HG02798 (cell line): Measurements from ENCODE around the gene NME7.

Source experiments
- ATAC-seq: cut with Tn5 transposase; IDR thresholded peaks from one replicate; pipeline ENCODE4 v1.9.1; 2021; ENCODE audit warnings: mild to moderate bottlenecking; ENCODE audit not compliant: unreplicated experiment, poor library complexity

The NME7 gene

DNA sequence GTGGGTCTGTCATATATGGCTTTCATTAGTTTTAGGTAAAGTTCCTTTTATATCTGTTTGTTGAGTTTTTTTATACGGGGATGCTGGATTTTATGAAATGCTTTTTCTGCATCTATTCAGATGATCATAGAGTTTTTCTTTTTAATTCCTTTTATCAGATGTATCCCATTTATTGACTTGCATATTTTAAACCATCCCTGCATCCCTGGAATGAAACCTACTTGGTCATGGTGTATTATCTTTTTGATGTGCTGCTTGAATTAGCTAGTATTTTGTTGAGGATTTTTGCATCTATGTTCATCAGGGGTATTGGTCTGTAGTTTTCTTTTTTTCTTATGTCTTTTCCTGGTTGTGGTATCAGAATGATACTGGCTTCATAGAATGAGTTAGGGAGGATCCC lies 118.0 kb downstream of the NME7 start:
- no peak for ATAC-seq

DNA sequence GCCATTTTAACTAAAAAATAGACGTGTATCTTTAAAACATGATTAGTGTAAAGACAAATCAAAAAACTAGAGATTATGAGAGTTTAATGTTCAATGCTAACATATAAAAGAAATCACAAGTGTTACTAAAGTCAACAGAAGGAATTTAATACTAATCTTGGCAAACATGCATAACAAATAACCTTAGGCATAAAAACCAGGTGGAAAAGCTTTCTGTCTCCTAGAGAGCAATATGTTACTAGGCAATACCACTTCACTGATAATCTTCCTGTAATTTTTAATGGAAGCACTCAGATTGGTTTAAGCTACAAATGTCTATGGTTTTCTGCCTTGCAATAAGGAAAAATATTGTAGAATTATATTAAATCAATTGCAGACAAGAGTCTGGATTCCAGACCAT lies 121.9 kb downstream of the NME7 start:
- ATAC-seq, result no peak

- no peak for ATAC-seq
Observed at GRCh38 chr1:169240449-169241232, 127.0 kb downstream of the NME7 start.

- ATAC-seq, result no peak
Observed at GRCh38 chr1:169236880-169237279, 130.7 kb downstream of the NME7 start.

DNA sequence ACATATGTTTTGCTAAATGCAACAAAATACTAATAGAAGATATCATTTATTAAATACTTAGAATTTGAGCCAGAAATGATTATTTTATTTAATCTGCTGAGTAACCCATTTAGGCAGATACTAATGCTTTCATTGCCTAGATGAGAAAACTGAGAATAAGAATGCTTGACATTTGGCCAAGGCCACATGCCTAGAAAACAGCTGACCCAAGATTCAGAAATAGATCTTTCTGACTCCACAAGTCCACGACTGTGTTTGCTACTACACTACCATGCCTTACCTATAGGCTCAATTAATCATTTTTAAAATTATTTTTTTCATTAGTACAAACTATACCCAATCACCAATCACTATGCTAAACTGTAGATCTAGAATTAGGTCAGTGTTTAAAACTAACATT lies 131.5 kb downstream of the NME7 start:
- no peak for ATAC-seq

GRCh38 chr1:169235568-169235967 lies 132.0 kb downstream of the NME7 start:
- no peak for ATAC-seq

- no peak for ATAC-seq
Observed at GRCh38 chr1:169234780-169235179, 132.8 kb downstream of the NME7 start.

DNA sequence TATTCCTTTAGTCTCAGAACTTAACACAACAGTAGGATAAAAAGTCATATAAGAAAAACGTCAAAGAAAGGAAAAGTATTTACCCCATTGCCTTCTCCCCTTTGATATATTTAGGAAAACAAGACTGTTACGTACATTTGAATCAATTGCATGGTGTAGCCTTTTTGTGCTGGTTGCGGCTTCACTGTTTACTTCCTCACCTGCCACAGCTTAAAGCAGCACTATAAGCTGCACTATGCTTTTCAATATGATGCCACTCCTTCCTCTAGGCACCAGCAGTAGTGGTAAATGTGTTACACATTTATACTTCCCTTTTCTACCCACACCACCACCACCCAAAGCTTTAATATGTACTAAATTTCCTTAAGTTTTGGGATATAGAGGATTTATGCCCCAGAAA lies 150.0 kb downstream of the NME7 start:
- ATAC-seq, result no peak

GRCh38 chr1:169214598-169214997 lies 153.0 kb downstream of the NME7 start:
- no peak for ATAC-seq

DNA sequence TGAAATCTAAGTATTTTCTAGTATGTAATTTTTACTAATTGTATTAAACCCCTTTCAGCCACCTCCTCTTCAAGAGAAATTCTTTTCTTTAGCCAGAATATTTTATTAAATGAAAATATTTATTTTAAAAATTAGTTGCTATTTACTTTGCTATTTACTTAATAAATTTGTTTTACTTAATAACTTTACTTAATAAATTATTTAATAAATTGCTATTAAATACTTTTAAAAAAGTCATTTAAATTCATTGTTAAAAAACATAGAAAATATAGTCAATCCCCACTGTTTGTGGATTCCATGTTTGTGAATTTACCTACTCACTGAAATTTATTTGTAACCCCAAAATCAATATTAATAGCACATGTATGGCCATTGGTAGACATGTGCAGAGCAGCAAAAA lies 155.5 kb downstream of the NME7 start:
- ATAC-seq, result no peak

DNA sequence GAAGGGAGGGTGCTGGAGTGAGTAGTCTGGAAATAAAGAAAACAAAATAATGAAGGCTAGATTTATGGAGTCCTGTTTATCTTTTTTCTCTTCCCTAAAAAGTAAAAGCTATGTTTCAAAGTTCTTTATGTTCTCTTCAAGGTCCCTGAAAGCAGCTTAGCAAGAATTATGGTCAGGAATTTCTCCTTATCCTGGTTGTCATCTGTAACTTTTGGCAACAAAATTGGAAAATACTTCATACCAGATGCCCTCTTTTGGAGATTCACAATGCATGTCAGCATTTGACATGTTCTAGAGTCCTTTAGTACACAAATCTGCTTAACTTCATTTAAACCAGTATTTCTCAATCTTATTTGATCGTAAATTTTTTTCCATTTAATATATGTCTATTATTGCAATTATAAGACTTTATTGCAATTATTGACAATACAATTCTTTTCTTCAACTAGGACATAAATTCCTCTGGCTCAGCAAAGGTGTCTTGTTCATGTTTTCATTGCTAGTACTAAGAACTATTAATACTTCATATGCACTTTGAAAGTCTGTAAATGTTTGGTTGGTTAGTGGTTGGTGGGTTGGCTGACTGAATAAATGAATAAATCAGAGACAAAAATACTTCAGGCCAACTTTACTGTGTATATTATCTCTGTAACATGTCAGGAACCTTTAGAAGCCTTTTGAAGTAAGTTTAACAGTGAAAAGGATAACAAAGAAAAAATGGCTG lies 159.6 kb downstream of the NME7 start:
- ATAC-seq, result no peak

GRCh38 chr1:169204157-169204556 lies 163.4 kb downstream of the NME7 start:
- no peak for ATAC-seq

- no peak for ATAC-seq
Observed at GRCh38 chr1:169202791-169203665, 164.6 kb downstream of the NME7 start.

- ATAC-seq, result no peak
Observed at GRCh38 chr1:169201084-169201619, 166.4 kb downstream of the NME7 start.

DNA sequence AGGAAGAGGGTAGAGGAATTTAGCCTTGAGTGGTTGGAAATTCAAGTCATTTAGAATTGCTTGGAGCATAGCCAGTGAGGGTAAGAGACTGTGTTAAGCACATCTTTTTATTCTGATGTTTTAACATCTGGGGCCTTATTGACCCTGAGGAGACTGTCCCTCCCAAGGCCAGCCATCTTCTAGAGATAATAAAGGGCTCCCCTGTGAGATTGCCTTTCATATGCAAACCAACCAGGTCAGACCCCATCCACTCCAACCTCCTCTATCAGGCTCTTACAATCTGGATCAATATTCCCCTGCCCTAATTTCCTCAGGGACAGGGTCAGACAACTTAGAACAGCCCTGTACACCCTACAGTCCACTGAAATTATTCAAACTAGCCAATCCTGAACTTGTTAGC lies 167.3 kb downstream of the NME7 start:
- ATAC-seq, result no peak

GRCh38 chr1:169196581-169196980 lies 171.0 kb downstream of the NME7 start:
- no peak for ATAC-seq

- no peak for ATAC-seq
Observed at GRCh38 chr1:169196161-169196560, 171.4 kb downstream of the NME7 start.

DNA sequence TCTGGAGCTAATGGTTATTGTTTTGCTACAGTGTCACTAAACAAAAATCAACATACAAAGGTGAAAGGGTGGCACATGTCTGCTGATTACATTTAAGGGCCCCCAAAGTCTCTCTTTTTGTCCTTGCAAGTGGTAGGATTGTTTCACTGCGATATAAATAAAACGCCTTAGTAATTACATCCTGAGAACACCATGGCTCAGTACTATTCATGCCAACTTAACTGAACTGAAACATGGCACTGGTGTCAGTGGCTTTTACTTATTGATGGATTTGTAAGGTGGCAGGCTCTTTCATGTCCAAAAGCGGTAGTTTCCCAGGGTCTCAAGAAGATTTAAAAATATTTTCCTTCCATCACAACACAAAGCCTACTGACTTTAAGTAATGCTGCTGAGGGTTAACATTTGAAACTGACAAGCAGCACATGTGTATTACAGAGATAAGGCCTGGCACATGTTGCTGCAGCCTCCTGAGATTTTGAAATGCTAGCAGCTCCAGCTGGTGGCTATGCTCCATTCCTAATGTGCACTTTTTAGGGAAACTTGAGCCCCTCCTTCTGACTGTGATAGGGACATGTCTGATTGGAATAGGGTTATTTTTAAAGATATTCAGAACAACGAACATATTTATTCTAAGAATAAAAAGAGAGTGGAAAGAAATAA lies 174.3 kb downstream of the NME7 start:
- ATAC-seq, result no peak

DNA sequence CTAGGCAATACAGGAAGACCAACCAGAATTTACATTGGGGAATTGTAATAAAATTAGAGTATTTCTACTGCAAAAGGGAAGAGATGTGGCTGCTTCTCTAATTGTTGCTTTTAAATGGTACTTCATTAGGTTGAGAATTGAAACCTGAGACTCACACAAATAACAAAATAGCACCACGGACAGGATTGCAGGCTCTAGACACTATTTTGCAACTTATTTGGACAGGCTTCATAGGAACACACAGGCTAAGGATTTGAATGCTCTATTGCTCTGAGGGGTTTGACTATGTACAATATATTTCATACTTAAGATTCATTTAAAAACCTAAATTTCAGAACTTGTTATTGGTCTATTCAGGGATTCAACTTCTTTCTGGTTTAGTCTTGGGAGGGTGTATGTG lies 181.5 kb downstream of the NME7 start:
- ATAC-seq, result no peak

- no peak for ATAC-seq
Observed at GRCh38 chr1:169184812-169185211, 182.8 kb downstream of the NME7 start.
